H1 (cell line): ENCODE results near the gene CRYBB1.

Experiments used
- BRCA1 ChIP-seq: IDR thresholded peaks from 2 replicates; pipeline ENCODE4 v1.6.1; 2012; ENCODE audit warnings: low read depth, low read length, improper control_type of control experiment
- CTCF ChIP-seq, 3 experiments: IDR thresholded peaks; 1 replicate in 2 of 3; 2 replicates in 1 of 3; pipeline versions ENCODE4 v1.5.1 to v1.6.1; 2011; ENCODE audit warnings: low read length in 3 of 3, mild to moderate bottlenecking in 3 of 3, inconsistent platforms in 2 of 3, low read depth in 1 of 3, moderate library complexity in 1 of 3; ENCODE audit not compliant: insufficient read depth in 1 of 3; ENCODE audit errors: control extremely low read depth in 1 of 3
- EZH2 ChIP-seq: fragments of 200-600 bp; sonication (generic); IDR thresholded peaks from 2 replicates; pipeline ENCODE4 v1.7.1; 2012; ENCODE audit warnings: low read depth, mild to moderate bottlenecking, moderate library complexity, low read length, inconsistent platforms; ENCODE audit not compliant: severe bottlenecking
- PHF8 ChIP-seq: fragments of 200-600 bp; sonication (generic); conservative IDR thresholded peaks from 2 replicates; pipeline ENCODE4 v1.7.1; 2012; ENCODE audit warnings: low read depth, mild to moderate bottlenecking, inconsistent platforms, low read length, moderate library complexity
- RNF2 ChIP-seq: fragments of 200-900, 300-1000 bp; sonication (generic); IDR thresholded peaks from 2 replicates; pipeline ENCODE4 v1.7.1; 2016; ENCODE audit warnings: borderline replicate concordance, low read depth, mild to moderate bottlenecking, antibody characterized with exemption, low read length; ENCODE audit not compliant: poor library complexity, severe bottlenecking; ENCODE audit errors: missing control alignments
- SIX5 ChIP-seq: IDR thresholded peaks from 2 replicates; pipeline ENCODE4 v1.6.1; 2011; ENCODE audit warnings: mild to moderate bottlenecking, low read depth, low read length
- TAF1 ChIP-seq: IDR thresholded peaks from 2 replicates; pipeline ENCODE4 v1.6.1; 2011; ENCODE audit warnings: mild to moderate bottlenecking, low read depth, low read length
- YY1 ChIP-seq: IDR thresholded peaks from 2 replicates; pipeline ENCODE4 v1.6.1; 2011; ENCODE audit warnings: low read depth, mild to moderate bottlenecking, low read length

GRCh38 chr22:26586556-26587325, 31.1 kb downstream of the CRYBB1 start:
- TF ChIP-seq PHF8: no peak
- no peak for TF ChIP-seq SIX5
- no peak for TF ChIP-seq TAF1
- no peak for TF ChIP-seq YY1
- TF ChIP-seq BRCA1: no peak
- no peak for TF ChIP-seq CTCF (IDR thresholded peaks at IDR 0.05; ENCODE audit: control extremely low read depth in 1 of 3, insufficient read depth in 1 of 3, low read depth in 1 of 3, low read length in 3 of 3)
- no peak for TF ChIP-seq RNF2
- no peak for TF ChIP-seq EZH2
